ENCODE measurements around the gene FBXL22.
"Not testable (repeated sequence)": the region's sequence is repeated elsewhere in the genome, so short reads cannot be mapped to it uniquely, and the experiment has no call there.

FBXL22 gene

GRCh38 chr15:63595065-63595464 lies 2.1 kb upstream of the FBXL22 start:
- FAIRE-seq: no peak

GRCh38 chr15:63595688-63596087 lies 1.5 kb upstream of the FBXL22 start:
- no peak for FAIRE-seq

- FAIRE-seq: no peak
These were observed 530 bp upstream of the FBXL22 start for GRCh38 chr15:63596676-63597037.

GRCh38 chr15:63597821-63598220 lies 634 bp downstream of the FBXL22 start:
- FAIRE-seq: no peak

- FAIRE-seq: no peak
These were observed 1.6 kb downstream of the FBXL22 start for GRCh38 chr15:63598473-63599400.

- no peak for FAIRE-seq
These were observed 2.3 kb downstream of the FBXL22 start for GRCh38 chr15:63599401-63600000.

- no peak for FAIRE-seq
These were observed 2.9 kb downstream of the FBXL22 start for GRCh38 chr15:63600001-63600615.

- no peak for FAIRE-seq
These were observed 3.4 kb downstream of the FBXL22 start for GRCh38 chr15:63600616-63601025.

- FAIRE-seq: no peak
These were observed 4.0 kb downstream of the FBXL22 start for GRCh38 chr15:63601026-63601703.

- no peak for FAIRE-seq
These were observed 4.6 kb downstream of the FBXL22 start for GRCh38 chr15:63601704-63602185.

- FAIRE-seq: no peak
These were observed 5.4 kb downstream of the FBXL22 start for GRCh38 chr15:63602595-63602994.

GRCh38 chr15:63603516-63603915 lies 6.3 kb downstream of the FBXL22 start:
- FAIRE-seq: no peak

- FAIRE-seq: no peak
These were observed 7.1 kb downstream of the FBXL22 start for GRCh38 chr15:63604281-63604680.

GRCh38 chr15:63605036-63605435 lies 7.8 kb downstream of the FBXL22 start:
- FAIRE-seq: no peak

GRCh38 chr15:63605816-63606215 lies 8.6 kb downstream of the FBXL22 start:
- FAIRE-seq: no peak

GRCh38 chr15:63606308-63606707 lies 9.1 kb downstream of the FBXL22 start:
- FAIRE-seq: no peak

GRCh38 chr15:63608989-63609388 lies 11.8 kb downstream of the FBXL22 start:
- FAIRE-seq: no peak

- FAIRE-seq: no peak
These were observed 12.3 kb downstream of the FBXL22 start for GRCh38 chr15:63609448-63609847.

- no peak for FAIRE-seq
These were observed 13.1 kb downstream of the FBXL22 start for GRCh38 chr15:63610209-63610841.

- no peak for FAIRE-seq
These were observed 14.0 kb downstream of the FBXL22 start for GRCh38 chr15:63611177-63611576.

GRCh38 chr15:63612300-63612699 lies 15.1 kb downstream of the FBXL22 start:
- no peak for FAIRE-seq

GRCh38 chr15:63615935-63616334 lies 18.7 kb downstream of the FBXL22 start:
- no peak for FAIRE-seq

- FAIRE-seq: not testable (repeated sequence)
These were observed 20.0 kb downstream of the FBXL22 start for GRCh38 chr15:63617147-63617546.
